HepG2 (cell line): Measurements from ENCODE around the gene ANKRD11. TPM values are rescaled to one million over a fixed set of nuclear protein-coding genes. Genes with fewer than 3 reads are reported as not detected.

Experiments used
- AHR ChIP-seq: IDR thresholded peaks from 2 replicates; pipeline ENCODE4 v1.6.1; 2018; ENCODE audit warnings: missing genetic modification reagents, missing compliant biosample characterization
- CSRNP1 ChIP-seq: sonication (generic); formaldehyde crosslinking; IDR thresholded peaks from 2 replicates; pipeline ENCODE4 v1.8.1; 2023; ENCODE audit warnings: mild to moderate bottlenecking, missing genetic modification reagents
- GRHL1 ChIP-seq: sonication (generic); formaldehyde crosslinking; conservative IDR thresholded peaks from 2 replicates; pipeline ENCODE4 v1.8.0; 2022; ENCODE audit warnings: missing genetic modification reagents
- NFKB2 ChIP-seq: sonication (generic); formaldehyde crosslinking; IDR thresholded peaks from 2 replicates; pipeline ENCODE4 v1.4.0; 2020; ENCODE audit warnings: missing genetic modification reagents, borderline replicate concordance
- POGK ChIP-seq: sonication (generic); formaldehyde crosslinking; conservative IDR thresholded peaks from 2 replicates; pipeline ENCODE4 v1.8.0; 2022; ENCODE audit warnings: mild to moderate bottlenecking, moderate library complexity, missing genetic modification reagents
- SNAI1 ChIP-seq: sonication (generic); formaldehyde crosslinking; IDR thresholded peaks from 2 replicates; pipeline ENCODE4 v1.5.0; 2020; ENCODE audit warnings: mild to moderate bottlenecking, missing genetic modification reagents, borderline replicate concordance
- TRAFD1 ChIP-seq: sonication (generic); formaldehyde crosslinking; IDR thresholded peaks from 2 replicates; pipeline ENCODE4 v1.5.1; 2020; ENCODE audit warnings: missing genetic modification reagents, mild to moderate bottlenecking, borderline replicate concordance
- ZFP36 ChIP-seq: fragments of 150-350 bp; IDR thresholded peaks from 2 replicates; pipeline ENCODE4 v1.6.1; 2018; ENCODE audit warnings: borderline replicate concordance, low read length, low read depth; ENCODE audit not compliant: partially characterized antibody
- ZFX ChIP-seq: sonication (generic); formaldehyde crosslinking; IDR thresholded peaks from 2 replicates; pipeline ENCODE4 v1.4.0; 2020; ENCODE audit warnings: mild to moderate bottlenecking, low read depth, missing genetic modification reagents, moderate library complexity
- ZNF33A ChIP-seq: sonication (generic); formaldehyde crosslinking; IDR thresholded peaks from 2 replicates; pipeline ENCODE4 v1.5.1; 2020; ENCODE audit warnings: missing genetic modification reagents, mild to moderate bottlenecking, moderate library complexity, borderline replicate concordance
- ZNF446 ChIP-seq: sonication (generic); formaldehyde crosslinking; IDR thresholded peaks from 2 replicates; pipeline ENCODE4 v1.5.0; 2020; ENCODE audit warnings: mild to moderate bottlenecking, missing genetic modification reagents
- ZNF576 ChIP-seq: sonication (generic); formaldehyde crosslinking; IDR thresholded peaks from 2 replicates; pipeline ENCODE4 v1.4.0; 2020; ENCODE audit warnings: mild to moderate bottlenecking, missing genetic modification reagents
- ZNF577 ChIP-seq: sonication (generic); formaldehyde crosslinking; IDR thresholded peaks from 2 replicates; pipeline ENCODE4 v1.4.0; 2020; ENCODE audit warnings: mild to moderate bottlenecking, low read depth, missing genetic modification reagents, borderline replicate concordance
- ZNF687 ChIP-seq: sonication (generic); formaldehyde crosslinking; IDR thresholded peaks from 2 replicates; pipeline ENCODE4 v1.5.1; 2020; ENCODE audit warnings: mild to moderate bottlenecking, missing genetic modification reagents, moderate library complexity
- polyA plus RNA-seq, 8 experiments: library from polyadenylated mRNA; depleted of rRNA in 3 of 8; stranded (reverse) in 7 of 8; unstranded in 1 of 8; fragments of >200 nt; fragmentation: Illumina TruSeq in 4 of 8; extraction: Trizol in 4 of 8; gene quantifications; 2 replicates each; pipeline versions ENCODE4 v1.2.1 to v1.2.3, GENCODE V29; 2011 to 2016; ENCODE audit warnings: low read depth in 4 of 8, missing spikeins in 1 of 8, mixed read lengths in 1 of 8; ENCODE audit not compliant: insufficient read depth in 1 of 8
- total RNA-seq, 5 experiments: library from RNA; depleted of rRNA; stranded (reverse); fragments of >200 nt; fragmentation: Illumina TruSeq; extraction: Trizol; gene quantifications; 2 replicates each; pipeline ENCODE4 v1.2.3, GENCODE V29; 2016; ENCODE audit warnings: low read depth in 1 of 5

The ANKRD11 gene
- total and polyA plus RNA-seq, 2 of the 13 experiments (the other 11 are each of a cell fraction or from before 2014, with no cell fraction given): 21.4 to 38.4 TPM

- no peak for TF ChIP-seq GRHL1
- no peak; the same call in 1 of the 2 replicates for TF ChIP-seq AHR (CRISPR knock-in tag)
- TF ChIP-seq NFKB2 (CRISPR knock-in tag): peak; percentile 75; the same call in 1 of the 2 replicates
- no peak for TF ChIP-seq ZFP36
- peak; percentile 50; the same call in 1 of the 2 replicates for TF ChIP-seq ZNF576 (CRISPR knock-in tag)
- peak; percentile 98 for TF ChIP-seq ZFX (CRISPR knock-in tag)
- TF ChIP-seq ZNF446 (CRISPR knock-in tag): no peak
- TF ChIP-seq POGK (CRISPR knock-in tag): peak; percentile 75
- no peak for TF ChIP-seq ZNF577 (CRISPR knock-in tag)
- TF ChIP-seq ZNF33A (CRISPR knock-in tag): no peak
- no peak for TF ChIP-seq SNAI1 (CRISPR knock-in tag)
- no peak for TF ChIP-seq TRAFD1 (CRISPR knock-in tag)
- TF ChIP-seq CSRNP1 (CRISPR knock-in tag): peak; percentile 84; the same call in 1 of the 2 replicates
- peak; percentile 93 for TF ChIP-seq ZNF687 (CRISPR knock-in tag)
Observed at GRCh38 chr16:89246903-89247733, 243.2 kb downstream of the ANKRD11 start (continued).
